ENCODE measurements around the gene KIF26A. TPM values are rescaled to one million over a fixed set of nuclear protein-coding genes. Genes with fewer than 3 reads are reported as not detected.
A peak's percentile ranks its signal among the peaks of the same experiment; 100 is the strongest.

The KIF26A gene
- total RNA-seq, 1 donor from 2014 or later: 5.9 TPM

DNA sequence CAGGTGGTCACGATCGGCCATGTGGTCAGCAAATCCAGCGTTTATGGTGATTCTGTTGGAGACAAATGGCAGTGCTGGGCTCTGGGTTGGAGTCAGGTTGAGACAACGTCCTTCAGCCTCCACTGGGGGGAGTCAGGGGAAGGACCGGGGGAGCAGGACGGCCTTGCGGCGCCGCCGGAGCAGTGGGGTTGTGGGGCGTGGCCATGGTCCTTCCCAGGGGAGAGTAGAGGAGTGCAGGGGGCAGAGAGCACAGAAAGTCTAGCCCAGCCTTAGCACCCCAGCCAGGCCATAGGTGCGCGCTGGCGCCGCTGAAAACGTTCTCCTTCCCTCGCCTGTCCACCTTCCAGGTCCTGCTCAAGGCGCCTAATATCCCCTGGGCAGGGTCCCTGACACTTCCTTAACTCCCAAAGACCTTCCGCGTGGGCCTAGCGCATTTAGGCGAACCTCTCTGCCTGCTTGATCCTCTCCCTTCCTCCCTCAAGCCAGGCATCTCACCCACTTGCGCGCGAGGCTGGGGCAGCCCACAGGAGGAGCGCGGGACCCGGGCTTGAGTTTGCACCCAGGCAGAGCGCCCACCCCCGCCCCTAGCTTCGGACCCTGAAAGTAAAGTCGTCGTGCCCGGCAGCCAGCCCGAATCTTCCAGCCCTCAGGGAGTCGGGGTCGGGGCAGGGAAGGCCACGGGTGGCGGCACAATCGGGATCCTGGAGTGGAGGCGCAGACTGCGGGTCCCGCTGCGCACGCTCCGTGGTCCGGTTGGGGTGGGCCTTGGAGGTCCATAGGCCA is 3.1 kb upstream of the KIF26A start:
- H3K27ac ChIP-seq: no peak overlapping the region
- H3K4me3 ChIP-seq: no peak overlapping the region
- TF ChIP-seq, protein P1, sequence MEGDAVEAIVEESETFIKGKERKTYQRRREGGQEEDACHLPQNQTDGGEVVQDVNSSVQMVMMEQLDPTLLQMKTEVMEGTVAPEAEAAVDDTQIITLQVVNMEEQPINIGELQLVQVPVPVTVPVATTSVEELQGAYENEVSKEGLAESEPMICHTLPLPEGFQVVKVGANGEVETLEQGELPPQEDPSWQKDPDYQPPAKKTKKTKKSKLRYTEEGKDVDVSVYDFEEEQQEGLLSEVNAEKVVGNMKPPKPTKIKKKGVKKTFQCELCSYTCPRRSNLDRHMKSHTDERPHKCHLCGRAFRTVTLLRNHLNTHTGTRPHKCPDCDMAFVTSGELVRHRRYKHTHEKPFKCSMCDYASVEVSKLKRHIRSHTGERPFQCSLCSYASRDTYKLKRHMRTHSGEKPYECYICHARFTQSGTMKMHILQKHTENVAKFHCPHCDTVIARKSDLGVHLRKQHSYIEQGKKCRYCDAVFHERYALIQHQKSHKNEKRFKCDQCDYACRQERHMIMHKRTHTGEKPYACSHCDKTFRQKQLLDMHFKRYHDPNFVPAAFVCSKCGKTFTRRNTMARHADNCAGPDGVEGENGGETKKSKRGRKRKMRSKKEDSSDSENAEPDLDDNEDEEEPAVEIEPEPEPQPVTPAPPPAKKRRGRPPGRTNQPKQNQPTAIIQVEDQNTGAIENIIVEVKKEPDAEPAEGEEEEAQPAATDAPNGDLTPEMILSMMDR (IDR thresholded peaks at IDR 0.05): no peak
- intact Hi-C loops (cut with DNase I): loop anchor here (10.0 kb wide), 1 partner anchor 429 kb away; no protein-coding TSS in a partner anchor
- DNase-seq (peak; percentile 65), ATAC-seq (no peak)
- H3K36me3 ChIP-seq: no peaks in the 10 kb centered on the region
- H3K4me1 ChIP-seq: peaks cover 30% of the 10 kb centered on the region
- peaks cover 69% of the 10 kb centered on the region for H3K27me3 ChIP-seq
- H3K9me3 ChIP-seq: no peaks in the 10 kb centered on the region

DNA sequence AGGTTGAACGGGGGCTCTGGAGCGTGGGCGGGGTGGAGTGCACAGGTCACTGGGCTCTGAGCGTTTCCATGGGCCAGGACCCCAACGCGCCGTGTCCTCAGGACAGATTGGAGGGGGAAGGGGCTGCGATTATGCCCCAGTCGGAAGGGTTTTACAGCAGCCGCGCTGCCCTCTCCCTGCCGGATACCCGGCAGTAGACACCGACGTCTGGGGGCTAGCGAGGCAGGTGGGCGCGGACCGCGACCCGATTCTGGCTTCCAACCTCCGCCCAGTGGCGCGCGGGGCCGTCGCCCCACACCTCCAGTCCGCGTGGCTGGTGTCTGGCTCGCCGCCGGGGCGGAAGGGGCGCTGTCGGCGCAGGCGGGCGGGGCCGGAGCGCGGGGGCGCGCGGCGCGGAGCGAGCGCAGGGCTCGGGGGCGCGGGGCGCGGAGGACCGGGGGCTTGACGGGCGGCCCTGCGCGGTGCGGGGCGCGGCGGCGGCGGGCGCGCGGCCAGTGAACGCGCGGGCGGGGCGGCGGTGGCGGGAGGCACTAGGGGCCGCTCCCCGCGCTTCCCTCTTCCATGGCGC is 2.4 kb upstream of the KIF26A start:
- peaks cover 70% of the 10 kb centered on the region for H3K27me3 ChIP-seq

DNA sequence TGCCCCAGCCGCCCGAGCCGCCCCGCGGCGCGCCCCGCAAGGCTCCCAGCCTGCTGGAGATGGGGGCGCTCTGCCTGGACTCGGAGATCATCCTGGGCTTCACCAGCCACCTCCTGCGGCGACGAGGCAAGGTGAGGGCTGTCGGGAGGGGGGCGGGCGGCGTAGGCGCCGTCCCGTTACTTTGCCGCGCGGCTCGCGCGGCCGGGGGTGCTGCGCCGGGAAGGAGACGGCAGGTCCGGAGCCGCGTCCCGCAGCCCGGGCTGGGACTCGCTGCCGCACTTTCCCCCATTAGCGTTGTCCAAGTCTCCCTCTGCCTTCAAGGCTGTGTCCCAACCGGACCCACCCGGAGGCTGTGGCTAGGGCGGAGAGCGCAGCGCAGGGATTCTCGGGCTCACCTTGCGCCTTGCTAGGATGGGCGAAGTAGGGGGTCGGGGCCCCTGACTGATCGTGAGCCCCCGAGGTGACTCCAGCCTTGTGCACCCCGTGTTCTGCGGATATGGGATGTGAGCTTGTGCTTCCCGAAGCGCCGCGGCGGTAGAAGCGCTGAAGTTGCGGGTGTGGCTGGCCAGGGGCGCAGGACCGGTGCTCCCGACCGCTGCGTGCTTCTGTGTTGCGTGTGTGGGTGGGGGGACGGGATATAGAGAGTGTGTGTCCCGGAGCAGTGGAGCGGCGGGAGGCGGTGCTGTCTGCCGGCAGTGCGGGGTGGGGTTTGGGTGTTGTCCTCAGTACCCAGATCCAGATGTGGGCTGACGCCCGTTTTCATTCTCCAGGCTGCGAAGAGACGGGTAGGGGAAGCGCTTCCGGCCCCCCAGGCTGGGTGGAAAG is 1.7 kb upstream of the KIF26A start:
- intact Hi-C loops (cut with DNase I): loop anchor here (10.0 kb wide), 1 partner anchor 428 kb away; no protein-coding TSS in a partner anchor
- H3K4me1 ChIP-seq: peaks cover 30% of the 10 kb centered on the region
- DNase-seq (peak; percentile 62), ATAC-seq (no peak)
- TF ChIP-seq, protein P1 (IDR thresholded peaks at IDR 0.05): no peak
- H3K36me3 ChIP-seq: no peaks in the 10 kb centered on the region
- no peaks in the 10 kb centered on the region for H3K9me3 ChIP-seq
- H3K4me3 ChIP-seq: no peak overlapping the region
- H3K27ac ChIP-seq: no peak overlapping the region
- peaks cover 70% of the 10 kb centered on the region for H3K27me3 ChIP-seq

More for the DNA sequence above, 2.4 kb upstream of the KIF26A start:
- Histone ChIP-seq H3K36me3 (no peaks in the 10 kb centered on the region), H3K27ac (no peak overlapping the region), H3K4me1 (peaks cover 30% of the 10 kb centered on the region), H3K9me3 (no peaks in the 10 kb centered on the region), H3K4me3 (no peak overlapping the region)
- intact Hi-C loops (cut with DNase I): loop anchor here (10.0 kb wide), 1 partner anchor 429 kb away; no protein-coding TSS in a partner anchor
- no peak for ATAC-seq
- DNase-seq: peak; percentile 66
- TF ChIP-seq, protein P1 (IDR thresholded peaks at IDR 0.05): no peak

DNA sequence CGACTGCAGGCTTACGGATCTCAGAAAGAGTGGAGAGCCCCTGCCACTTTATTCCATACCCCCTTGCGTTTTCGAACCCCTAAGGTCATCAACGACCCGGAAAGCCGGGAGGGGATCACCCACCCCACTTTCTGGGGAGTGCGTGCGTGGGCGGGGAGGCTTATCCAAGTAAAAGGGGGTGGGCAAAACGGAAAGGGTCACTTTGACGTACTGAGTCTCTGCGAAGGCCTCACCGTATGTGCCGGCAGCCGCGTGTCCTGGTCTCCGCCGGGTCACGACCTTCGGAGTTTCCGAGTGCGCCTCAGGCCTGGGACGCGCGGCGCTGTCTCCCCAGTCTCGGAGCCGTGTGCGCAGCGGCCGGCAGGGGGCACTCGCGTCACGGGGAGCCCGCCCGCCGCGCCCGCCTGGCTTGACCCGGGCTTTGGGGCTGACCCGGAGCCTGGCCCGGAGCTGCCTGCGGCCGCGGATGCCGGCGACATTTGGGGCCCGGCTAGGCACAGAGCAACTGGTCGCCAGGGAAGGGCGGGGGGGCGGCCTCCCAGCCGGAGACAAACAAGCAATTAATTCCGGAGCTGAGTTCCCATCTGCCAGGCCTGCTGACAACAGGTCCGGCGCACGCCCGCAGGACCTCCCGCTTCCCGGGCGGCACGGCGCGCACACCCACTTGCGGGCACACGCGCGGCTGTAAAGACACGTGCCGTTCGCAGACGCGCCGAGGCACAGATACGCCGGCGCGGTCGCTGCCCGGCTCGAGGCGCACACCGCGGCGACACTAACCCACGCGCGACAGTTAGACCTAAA is 890 bp upstream of the KIF26A start:
- Histone ChIP-seq H3K27ac (no peak overlapping the region), H3K9me3 (no peaks in the 10 kb centered on the region), H3K4me1 (peaks cover 30% of the 10 kb centered on the region), H3K27me3 (peaks cover 70% of the 10 kb centered on the region), H3K36me3 (no peaks in the 10 kb centered on the region), H3K4me3 (peak overlapping the region; percentile 55)
- intact Hi-C loops (cut with DNase I): loop anchor here (10.0 kb wide), 1 partner anchor 427 kb away; no protein-coding TSS in a partner anchor
- peak; percentile 88 for ATAC-seq
- TF ChIP-seq, protein P1 (IDR thresholded peaks at IDR 0.05): peak; percentile 87
- DNase-seq: peak; percentile 83
